ACHN (cell line): ENCODE data around the gene ZCCHC18.
"Not testable (repeated sequence)": the region's sequence is repeated elsewhere in the genome, so short reads cannot be mapped to it uniquely, and the experiment has no call there.

Experiments
- DNase-seq: peaks from one replicate; pipeline ENCODE4 v3.0.0-alpha.2; 2015
- in situ Hi-C: cut with HindIII; loops from 2 replicates; pipeline ENCODE4 v1.10.0; 2017; ENCODE audit warnings: low sequenced_read_pairs, low pct_ligation_motif_present, low pct_unique_long_range_greater_than_20kb

The ZCCHC18 gene

DNA sequence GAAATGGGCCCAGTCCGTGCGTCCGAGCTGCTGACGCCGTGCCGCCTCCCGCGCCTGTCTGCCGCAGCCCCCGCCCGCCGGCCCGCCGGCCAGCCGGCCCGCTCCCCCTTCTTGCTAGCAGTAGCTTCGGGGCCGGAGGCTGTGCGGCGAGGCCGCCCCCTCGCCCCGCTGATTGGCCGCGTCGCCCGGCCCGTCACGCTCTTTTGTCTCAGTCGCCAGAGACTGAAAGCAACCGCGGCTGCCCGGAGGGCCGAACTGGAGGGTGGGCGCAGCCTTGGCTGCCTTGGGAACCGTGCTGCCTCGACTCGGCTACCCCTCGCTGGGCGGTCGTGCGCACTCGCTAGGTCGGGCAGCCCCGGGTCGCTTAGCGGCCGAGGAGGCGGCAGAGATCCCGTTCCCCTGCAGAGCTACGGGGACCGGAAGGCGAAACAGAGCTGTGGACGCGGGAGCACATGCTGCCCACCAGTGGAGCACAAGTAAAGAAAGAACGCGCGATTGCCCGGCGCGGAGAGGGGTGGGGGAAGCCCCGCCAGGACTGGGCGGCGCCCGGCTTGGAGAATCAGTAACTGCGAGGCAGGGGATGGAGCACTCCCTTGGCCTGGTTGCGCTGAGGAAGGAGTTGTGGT lies at the start of gene ZCCHC18:
ZCCHC18 (plus strand) TSS at position 198 of the 626 bp plus-strand sequence. CDS start 1,589 bp downstream, outside the sequence.
- in situ Hi-C loops: no loop called here

DNA sequence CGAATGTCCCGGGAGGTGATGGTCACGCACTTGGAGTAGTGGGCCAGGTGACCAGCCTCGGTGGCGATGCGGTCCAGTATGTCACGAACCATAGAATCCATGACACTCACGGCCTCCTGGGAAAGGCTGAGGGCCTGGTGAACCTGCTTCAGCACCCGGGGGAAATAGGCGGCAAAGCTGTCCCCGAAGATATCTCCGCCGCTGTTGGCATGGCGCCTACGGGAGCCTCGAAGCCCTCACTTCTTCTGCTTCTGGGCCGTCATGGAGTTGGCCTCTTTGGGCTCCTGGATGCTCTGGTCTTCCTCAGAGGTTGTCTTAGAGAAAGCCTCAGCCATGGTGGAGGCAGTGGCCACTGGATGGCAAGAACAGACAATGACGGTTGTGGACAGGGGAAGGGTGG lies 49.7 kb upstream of the ZCCHC18 start:
- DNase-seq, in situ Hi-C loops: not testable (repeated sequence)

More for the DNA sequence above, at the start of gene ZCCHC18:
- peak; percentile 64 for DNase-seq

DNA sequence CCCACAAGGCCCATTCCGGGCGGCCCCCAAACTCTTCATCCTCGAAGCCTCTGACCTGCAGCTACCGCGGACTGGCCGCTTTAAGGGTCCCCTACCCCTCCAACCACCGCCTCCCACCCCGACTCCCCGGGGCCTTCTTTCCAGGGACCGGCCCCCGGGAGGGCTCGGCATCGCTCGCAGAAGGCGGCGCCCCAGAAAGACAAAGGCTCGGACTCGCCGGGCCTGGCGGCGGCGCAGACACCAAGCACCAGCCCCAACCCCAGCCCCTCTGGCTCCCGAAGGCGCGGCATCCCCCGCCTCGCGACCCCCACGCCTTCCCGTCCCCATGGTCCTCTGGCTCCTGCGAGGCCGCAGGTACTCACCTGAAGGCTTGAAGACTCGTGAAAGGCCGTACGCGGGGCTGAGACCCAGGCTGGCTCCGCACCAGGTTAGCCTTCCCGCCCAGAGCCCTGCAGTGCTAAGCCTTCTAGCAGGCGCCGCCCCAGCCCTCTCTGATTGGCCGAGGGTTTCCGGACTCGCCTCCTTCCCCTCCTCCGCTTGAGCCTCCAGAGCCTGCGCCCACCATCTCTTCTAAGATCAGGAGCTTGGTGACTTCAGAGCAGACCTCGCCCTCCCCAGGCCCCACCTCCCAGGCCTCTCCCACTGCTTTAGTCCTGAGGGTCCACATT lies 36.4 kb upstream of the ZCCHC18 start, which contains the start of gene TMSB15C:
TMSB15C (minus strand) TSS at position 459 of the 668 bp plus-strand sequence.
- in situ Hi-C loops, DNase-seq: not testable (repeated sequence)

DNA sequence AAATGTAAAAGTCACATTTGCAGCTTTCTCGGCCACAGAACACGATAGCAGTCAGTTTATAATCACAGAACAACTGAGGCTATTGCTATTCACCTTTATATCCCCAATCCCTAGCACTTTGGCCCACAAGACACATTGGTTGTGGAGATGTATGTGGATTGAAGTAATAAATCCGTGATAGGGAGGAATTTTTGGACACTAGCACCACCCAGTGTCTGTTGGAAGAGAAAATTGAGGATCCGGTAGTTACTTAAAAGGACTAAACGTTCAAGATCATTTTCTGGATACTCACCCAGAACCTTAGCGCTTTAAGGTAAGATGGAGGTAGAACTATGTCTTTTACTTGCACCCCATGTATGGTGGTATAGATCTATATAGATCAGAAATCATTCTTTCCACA lies 34.5 kb upstream of the ZCCHC18 start:
- DNase-seq, in situ Hi-C loops: not testable (repeated sequence)

DNA sequence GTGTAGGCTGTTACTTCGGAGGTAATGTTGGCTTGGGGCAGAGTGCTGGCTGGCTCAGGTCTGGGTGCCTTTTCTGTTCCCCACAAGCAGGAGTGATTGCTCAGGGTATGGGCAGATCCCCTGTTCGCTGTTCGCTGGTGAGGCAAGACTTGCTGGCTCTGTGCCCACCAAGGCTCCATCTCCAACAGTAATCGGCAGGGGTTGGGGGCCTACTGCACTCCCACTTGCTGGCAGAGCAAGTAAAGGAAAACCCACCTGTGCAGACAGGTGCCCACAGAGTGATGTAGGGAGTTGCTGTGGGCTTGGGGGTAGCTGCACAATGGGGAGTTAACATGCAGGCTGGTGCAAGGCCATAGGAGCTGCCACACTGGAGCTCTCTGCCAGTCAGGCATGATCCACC lies 28.3 kb upstream of the ZCCHC18 start:
- in situ Hi-C loops: no loop called here
- DNase-seq: no peak

DNA sequence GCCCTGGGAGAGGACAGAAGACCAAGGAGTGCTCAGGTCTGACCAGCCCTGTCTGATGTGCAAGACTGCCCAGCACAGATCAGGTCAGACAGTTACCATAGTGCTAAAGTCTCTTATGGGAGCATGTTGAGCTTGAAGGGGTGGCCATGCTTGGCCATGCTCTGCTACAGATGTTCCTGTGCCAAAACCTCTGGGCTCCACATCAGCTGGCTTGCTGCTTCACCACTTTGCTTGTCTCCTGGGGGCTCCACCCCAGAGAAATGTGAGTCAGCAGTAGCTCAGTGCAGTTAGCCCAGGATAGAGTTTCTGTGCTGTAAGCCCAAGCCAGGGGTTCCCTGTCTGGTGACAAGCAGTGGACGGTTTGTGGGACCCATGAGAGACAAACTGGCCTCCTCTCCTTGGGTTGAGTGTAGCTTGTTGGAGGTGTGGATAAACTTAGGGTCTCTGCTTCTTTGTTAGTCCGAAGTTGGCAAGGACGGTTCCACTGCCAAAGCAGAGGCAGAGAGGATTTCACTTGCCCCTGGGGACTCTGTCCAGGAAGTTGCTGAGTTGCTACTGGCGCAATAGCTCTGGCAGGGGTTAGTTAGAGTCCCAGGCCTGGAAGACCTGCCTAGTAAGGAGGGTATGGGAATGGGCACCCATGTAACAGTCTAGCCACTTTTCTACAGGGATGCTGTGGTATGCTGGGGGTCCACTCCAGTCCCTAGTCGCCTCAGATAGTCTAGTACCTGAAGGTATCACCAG lies 27.6 kb upstream of the ZCCHC18 start:
- in situ Hi-C loops: no loop called here

DNA sequence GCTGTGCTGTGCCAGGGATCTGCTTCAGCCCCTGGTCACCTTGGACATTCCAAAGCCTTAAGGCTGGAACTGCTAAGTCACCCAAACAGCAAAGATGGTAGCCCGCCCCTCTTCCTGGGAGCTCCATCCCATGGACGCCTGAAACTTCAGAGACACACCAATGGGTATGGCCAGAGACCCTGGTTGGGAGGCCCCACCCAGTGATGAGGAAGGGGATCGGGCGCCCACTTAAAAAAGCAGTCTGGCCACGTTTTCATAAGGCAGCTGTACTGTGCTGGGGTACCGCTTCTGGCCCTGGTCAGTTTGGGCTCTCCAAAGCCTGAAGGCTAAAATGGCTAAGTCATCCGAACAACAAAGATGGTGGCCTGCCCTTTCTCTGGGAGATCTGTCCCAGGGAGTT lies 26.8 kb upstream of the ZCCHC18 start:
- DNase-seq: no peak
- in situ Hi-C loops: no loop called here

More for the DNA sequence above, 27.6 kb upstream of the ZCCHC18 start:
- DNase-seq: no peak

DNA sequence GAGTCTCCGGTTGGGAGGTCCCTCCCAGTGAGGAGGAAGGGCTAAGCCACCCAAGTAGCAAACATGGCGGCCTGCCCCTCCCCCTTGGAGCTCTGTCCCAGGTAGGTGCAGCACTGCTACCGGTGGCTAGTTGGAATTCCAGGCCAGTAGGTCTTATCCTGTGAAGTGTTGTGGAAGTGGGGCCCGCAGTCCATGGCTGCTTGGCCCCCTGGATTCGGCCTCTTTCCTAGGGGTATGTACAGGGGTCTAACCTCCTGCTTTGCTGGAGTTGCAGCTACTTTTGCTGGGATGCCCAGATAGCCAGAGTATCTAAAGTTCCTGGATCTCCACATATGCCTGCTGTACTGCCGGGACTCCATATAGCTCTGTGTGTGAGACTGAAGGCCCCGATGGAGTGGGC lies 26.4 kb upstream of the ZCCHC18 start:
- in situ Hi-C loops: no loop called here
- no peak for DNase-seq

DNA sequence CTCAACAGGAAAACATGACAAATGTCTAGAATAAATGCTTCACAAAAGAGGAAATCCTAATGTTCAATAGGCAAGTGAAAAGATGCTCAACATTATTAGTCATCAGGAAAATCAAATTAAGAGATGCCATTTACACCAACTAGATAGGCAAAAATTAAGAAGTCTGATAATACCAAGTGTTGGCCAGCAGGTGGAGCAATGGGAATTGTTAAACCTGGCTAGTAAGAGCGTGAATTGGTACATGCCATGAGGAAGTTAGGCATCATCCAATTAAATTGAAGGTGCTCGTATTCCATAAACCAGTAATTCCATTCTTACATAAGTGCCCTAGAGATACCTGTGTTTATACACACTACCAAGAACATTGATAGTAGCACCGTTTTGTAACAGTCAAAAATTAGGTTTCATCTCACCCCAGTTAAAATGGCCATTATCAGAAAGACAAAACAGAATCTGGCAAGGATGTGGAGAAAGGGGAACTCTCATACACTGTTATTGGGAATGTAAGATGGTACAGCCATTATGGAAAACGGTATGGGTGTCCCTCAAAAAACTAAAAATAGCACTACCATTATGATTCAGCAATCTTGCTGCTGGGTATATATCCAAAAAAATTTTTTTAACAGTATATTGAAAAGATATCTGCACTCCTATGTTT lies 14.0 kb upstream of the ZCCHC18 start:
- in situ Hi-C loops: no loop called here
- peak; percentile 44 for DNase-seq

DNA sequence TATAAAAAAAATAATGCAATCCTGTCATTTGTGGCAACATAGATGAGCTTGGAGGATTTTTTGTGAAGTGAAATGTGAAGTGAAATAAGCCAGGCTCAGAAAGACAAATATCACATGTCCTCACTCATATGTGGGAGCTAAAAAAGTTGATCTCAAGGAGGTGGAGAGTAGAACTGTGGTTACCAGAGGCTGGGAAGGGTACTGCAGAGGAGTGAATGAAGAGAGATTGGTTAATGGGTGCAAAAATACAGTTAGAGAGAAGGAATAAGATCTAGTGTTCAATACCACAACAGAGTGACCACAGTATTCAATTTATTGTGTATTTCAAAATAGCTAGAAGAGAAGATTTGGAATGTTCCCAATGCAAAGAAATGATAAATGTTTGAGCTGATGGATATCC lies 13.4 kb upstream of the ZCCHC18 start:
- no peak for DNase-seq
- in situ Hi-C loops: no loop called here

DNA sequence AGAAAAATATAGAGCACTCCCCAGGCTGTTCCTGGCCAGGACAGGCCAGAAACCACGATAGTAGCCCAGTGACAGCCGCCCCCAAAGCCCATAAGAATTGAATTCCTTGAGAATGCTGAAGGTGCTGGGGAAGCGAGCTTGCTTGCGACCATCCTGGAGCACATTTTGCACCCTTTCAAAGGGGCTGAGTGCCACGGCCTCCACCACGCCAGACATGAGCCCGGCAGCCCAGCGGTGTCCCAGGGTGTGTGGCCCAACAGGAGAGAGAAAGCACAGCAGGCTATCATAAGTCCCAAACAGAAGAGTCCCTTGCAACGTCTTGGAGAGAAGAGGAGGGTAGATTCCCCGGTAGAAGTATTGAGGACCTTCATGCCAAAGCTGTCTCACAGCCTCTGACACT lies 7.6 kb upstream of the ZCCHC18 start:
- in situ Hi-C loops: no loop called here
- DNase-seq: no peak

DNA sequence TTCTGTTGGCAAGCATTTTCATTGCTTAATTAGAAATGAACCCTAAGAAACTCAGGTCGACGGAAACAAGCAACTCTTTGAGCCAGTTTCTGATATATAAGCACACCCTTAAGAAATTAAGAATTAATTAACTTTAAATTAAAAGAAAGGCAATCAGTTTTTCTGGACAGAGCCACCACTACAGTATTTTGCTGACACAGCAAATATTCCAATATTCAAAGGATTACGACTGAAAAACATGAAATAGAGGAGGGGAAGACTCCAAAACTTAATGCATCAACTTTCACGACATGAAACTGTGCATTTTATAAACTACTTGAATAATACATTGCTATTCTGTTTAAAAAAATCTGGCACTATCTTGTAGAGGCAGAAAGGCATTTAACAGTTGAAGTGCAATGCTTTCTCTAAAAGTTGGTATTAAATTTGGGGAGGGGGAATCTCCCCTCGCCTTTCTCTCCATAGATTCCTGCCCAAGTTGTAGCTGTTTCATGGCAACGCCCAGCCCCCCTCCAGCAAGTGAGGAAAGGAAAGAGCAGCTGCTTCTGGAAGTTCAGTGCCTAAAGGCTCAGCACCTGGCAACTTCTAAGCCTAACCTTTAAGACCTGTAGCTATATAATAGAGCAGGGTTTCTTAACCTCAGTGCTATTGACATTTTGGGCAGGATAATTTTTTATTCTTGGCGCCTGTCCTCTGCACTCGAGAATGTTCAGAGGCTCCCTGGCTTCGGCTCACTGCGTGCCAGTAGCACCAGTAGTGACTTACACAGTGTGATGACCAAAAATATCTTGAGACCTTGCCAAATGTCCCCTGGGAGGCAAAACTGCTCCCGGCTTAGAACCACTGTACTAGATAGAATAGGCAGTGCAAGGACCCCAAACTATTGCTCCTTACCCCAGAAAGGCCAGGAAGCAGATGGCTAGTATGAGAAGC lies 6.7 kb upstream of the ZCCHC18 start:
- no peak for DNase-seq
- in situ Hi-C loops: no loop called here

DNA sequence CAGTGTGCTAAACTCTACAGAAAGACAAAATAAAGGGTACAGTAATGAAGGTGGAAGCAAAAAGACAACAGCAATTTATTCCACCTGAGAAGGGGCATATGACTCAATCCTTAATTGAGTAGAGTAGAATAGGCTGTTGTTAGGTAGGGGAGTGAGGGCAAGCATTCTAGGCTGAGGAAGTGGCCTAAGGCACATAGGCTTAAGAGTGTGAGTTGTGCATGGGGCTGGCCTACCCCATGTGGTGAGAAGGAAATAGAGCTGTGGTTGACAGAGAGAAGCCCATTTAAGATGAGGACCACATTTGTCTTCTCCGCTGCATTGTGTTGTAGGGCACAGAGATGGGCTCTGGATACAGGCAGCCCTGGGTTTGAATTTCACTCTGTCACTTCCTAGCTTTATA lies 3.4 kb upstream of the ZCCHC18 start:
- in situ Hi-C loops: no loop called here

DNA sequence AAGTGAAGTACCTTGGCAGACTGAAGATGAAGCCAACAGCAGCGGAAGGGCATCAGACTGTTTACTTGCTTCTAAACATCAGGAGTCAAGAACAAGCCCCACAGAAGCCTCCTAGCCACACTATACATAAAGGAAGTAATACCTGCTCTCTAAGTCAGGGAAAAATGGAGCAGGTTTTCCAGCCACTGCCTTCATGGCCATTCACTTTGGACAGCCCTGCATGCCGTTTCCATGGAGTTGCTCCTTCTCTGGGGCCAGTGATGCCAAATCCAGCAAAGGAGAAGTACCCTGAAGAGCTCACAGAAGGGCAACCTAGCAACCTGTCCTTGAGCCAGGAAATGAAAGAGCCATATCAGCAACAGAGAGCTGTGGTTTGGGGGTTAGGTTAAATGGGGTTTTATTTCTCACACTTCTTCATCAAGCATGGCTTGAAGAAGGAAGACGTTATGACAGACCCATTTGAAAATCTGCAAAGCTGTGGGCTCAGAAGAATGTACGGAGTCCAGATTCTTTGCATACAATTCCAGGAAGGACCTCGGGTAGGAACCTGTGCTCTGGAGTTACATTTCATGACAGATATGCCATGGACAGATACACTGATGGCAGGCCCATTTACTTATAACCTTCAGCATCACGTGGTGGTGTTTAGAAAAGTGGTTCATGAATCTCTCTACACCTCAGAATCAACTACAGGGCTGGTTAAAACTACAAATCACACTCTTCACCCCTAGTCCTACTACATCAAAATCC lies 1.7 kb upstream of the ZCCHC18 start:
- in situ Hi-C loops, DNase-seq: not testable (repeated sequence)

More for the DNA sequence above, 3.4 kb upstream of the ZCCHC18 start:
- DNase-seq: no peak

DNA sequence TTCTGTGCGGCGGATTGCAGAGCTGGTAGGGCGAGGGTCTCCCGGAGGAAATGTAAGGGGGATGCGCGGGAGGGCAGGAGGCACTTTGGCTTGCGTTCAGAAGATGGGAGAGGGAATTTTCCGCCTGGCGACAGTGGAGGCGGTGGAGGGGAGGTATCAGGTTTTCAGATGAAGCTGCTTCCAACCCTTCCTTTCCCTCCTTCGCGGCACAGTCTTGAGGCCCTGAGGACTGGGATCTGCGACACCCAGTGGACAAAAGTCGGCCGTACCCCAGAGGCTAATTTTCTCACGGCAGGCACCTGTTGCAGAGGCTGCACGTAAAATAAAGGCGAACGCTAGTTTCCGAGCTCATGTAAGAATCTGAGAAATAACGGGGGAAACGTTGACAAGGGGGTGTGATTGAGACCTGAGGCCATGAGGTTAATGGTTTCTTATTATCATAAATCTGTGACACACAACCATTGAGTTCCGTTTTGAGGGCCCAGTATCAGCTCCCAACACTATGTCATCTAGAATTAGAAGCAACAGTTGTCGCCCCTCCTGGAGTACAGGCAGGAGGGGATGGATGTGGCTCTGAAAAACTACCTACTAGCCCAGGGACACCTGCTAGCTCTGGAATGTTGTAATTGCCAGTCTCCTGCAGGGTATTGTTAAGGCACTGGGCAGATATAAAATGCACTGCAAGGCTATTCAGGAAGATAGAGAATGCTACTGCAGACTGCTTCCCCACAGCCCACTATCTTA lies 1.1 kb downstream of the ZCCHC18 start:
- in situ Hi-C loops: no loop called here
- DNase-seq: peak; percentile 60

DNA sequence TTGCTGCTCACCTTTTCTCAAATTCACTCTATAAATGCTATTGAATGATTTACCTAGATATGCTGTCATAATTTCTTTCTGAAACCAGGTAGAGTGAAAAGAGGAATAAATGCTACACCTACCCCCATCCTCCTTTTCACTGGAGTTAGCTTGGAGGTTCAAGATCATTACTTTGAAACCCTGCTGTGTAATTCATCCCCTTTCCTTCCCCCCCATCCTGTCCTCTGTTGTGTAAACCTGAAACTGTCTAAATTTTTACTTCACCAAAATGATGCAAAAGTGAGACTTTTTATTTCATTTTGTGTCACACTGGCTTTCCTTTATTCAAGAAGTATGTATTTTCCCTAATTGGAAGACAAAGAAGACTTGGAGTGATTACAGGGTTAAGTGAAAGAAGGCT lies 5.4 kb downstream of the ZCCHC18 start:
- in situ Hi-C loops: no loop called here
- DNase-seq: no peak

DNA sequence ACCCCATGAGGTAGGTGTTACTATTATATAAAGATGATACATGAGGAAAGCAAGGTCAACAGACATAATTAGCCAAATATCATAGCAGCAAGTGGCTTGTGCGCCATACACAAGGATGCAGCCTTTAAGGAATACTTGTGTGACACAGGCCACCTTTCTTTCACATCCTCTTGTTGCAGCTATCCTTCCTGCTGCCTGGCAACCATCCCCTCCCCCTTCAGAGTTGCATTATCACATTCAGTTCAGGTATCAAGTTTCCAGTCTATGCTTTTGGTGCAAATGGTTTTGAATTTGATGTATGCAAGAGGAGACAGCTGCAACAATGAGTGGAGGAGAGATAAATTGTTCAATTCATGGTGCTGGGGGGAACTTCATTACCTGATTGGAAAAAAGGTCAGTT lies 6.4 kb downstream of the ZCCHC18 start:
- in situ Hi-C loops: no loop called here
- no peak for DNase-seq
